K562 (cell line): ENCODE measurements around the gene GFAP. TPM values are rescaled to one million over a fixed set of nuclear protein-coding genes. Genes with fewer than 3 reads are reported as not detected.

Source experiments
- CBFA2T2 ChIP-seq: fragments of 450-650 bp; conservative IDR thresholded peaks from 2 replicates; pipeline ENCODE4 v1.6.1; 2017; ENCODE audit warnings: mild to moderate bottlenecking
- E2F3 ChIP-seq: fragments of 250-450 bp; sonication (Bioruptor Pico); IDR thresholded peaks from 2 replicates; pipeline ENCODE4 v1.4.0; 2020; ENCODE audit warnings: mild to moderate bottlenecking
- ELF1 ChIP-seq: fragments of 200-800 bp; sonication (Bioruptor generic); IDR thresholded peaks from 2 replicates; pipeline ENCODE4 v1.6.1; 2016; ENCODE audit warnings: missing genetic modification characterization, missing compliant biosample characterization
- GABPA ChIP-seq: fragments of 200-800 bp; sonication (Bioruptor generic); conservative IDR thresholded peaks from 2 replicates; pipeline ENCODE4 v1.6.1; 2016; ENCODE audit warnings: low read depth, missing genetic modification characterization, missing compliant biosample characterization
- GATAD2B ChIP-seq: fragments of 450-650 bp; IDR thresholded peaks from 2 replicates; pipeline ENCODE4 v1.6.1; 2017; ENCODE audit warnings: mild to moderate bottlenecking, borderline replicate concordance
- JUNB ChIP-seq: fragments of 450-650 bp; formaldehyde crosslinking; conservative IDR thresholded peaks from 2 replicates; pipeline ENCODE4 v1.4.0; 2020; ENCODE audit warnings: mild to moderate bottlenecking
- NEUROD1 ChIP-seq: fragments of 150-350 bp; IDR thresholded peaks from 2 replicates; pipeline ENCODE4 v1.6.1; 2014; ENCODE audit warnings: borderline replicate concordance, low read length, low read depth; ENCODE audit not compliant: partially characterized antibody
- PHF8 ChIP-seq: fragments of 200-600 bp; sonication (generic); IDR thresholded peaks from 2 replicates; pipeline ENCODE4 v1.6.1; 2012; ENCODE audit warnings: mixed run types, mild to moderate bottlenecking, inconsistent platforms, low read length, moderate library complexity, borderline replicate concordance
- RAD51 ChIP-seq: fragments of 450-650 bp; IDR thresholded peaks from 2 replicates; pipeline ENCODE4 v1.7.1; 2016; ENCODE audit warnings: low read depth, mild to moderate bottlenecking, borderline replicate concordance
- RBFOX2 ChIP-seq: fragments of 200-400 bp; formaldehyde crosslinking; IDR thresholded peaks from 2 replicates; pipeline ENCODE4 v1.6.1; 2017; ENCODE audit warnings: low read depth, mild to moderate bottlenecking, low read length, moderate library complexity
- TAF1 ChIP-seq: IDR thresholded peaks from 2 replicates; pipeline ENCODE4 v1.6.1; 2011; ENCODE audit warnings: mild to moderate bottlenecking, low read length, moderate library complexity; ENCODE audit not compliant: insufficient read depth, control insufficient read depth, severe bottlenecking; ENCODE audit errors: extremely low read depth
- TRIM24 ChIP-seq, 2 experiments: fragments of 450-650 bp; IDR thresholded peaks; 2 replicates each; pipeline ENCODE4 v1.6.1; 2016
- XRCC5 ChIP-seq: fragments of 200-400 bp; formaldehyde crosslinking; IDR thresholded peaks from 2 replicates; pipeline ENCODE4 v1.6.1; 2017; ENCODE audit warnings: low read depth, mild to moderate bottlenecking, low read length
- ZFP36 ChIP-seq: fragments of 150-350 bp; IDR thresholded peaks from 2 replicates; pipeline ENCODE4 v1.6.1; 2018; ENCODE audit warnings: low read length, low read depth; ENCODE audit not compliant: partially characterized antibody
- polyA plus RNA-seq, 8 experiments: library from polyadenylated mRNA; depleted of rRNA in 4 of 8; stranded (reverse) in 5 of 8; unstranded in 3 of 8; fragments of >200 nt; fragmentation: Nextera tagmentation in 2 of 8; fragmentation: Illumina TruSeq in 1 of 8; extraction: Ambion mirVana in 2 of 8; extraction: Trizol in 1 of 8; gene quantifications; 2 replicates each; pipeline versions ENCODE4 v1.2.1 to v1.2.3, GENCODE V29; 2011 to 2014; ENCODE audit warnings: inconsistent platforms in 1 of 8, missing spikeins in 1 of 8
- total RNA-seq, 7 experiments: library from RNA; depleted of rRNA in 6 of 7; stranded (reverse); fragments of >200 nt in 6 of 7; fragmentation: Illumina TruSeq in 2 of 7; extraction: Trizol in 2 of 7; gene quantifications; 2 replicates each; pipeline versions ENCODE4 v1.2.1 to v1.2.3, GENCODE V29; 2011 to 2021; ENCODE audit warnings: low replicate concordance in 1 of 7
- TF ChIP-seq, protein P1 (sequence below), 2 experiments: fragments of 450-650 bp; IDR thresholded peaks; 2 replicates each; pipeline ENCODE4 v1.6.1; 2016; ENCODE audit warnings: mild to moderate bottlenecking in 2 of 2, borderline replicate concordance in 1 of 2, low read depth in 1 of 2, moderate library complexity in 1 of 2
- TF ChIP-seq, protein P2 (sequence below): fragments of 450-650 bp; formaldehyde crosslinking; conservative IDR thresholded peaks from 2 replicates; pipeline ENCODE4 v1.4.0; 2022; ENCODE audit warnings: mild to moderate bottlenecking, missing genetic modification characterization

Gene GFAP
- total and polyA plus RNA-seq, 9 of the 15 experiments (the other 6 are each of a cell fraction or from before 2014, with no cell fraction given): 0.07 to 1.4 (median 0.60) TPM; not detected in 1

DNA sequence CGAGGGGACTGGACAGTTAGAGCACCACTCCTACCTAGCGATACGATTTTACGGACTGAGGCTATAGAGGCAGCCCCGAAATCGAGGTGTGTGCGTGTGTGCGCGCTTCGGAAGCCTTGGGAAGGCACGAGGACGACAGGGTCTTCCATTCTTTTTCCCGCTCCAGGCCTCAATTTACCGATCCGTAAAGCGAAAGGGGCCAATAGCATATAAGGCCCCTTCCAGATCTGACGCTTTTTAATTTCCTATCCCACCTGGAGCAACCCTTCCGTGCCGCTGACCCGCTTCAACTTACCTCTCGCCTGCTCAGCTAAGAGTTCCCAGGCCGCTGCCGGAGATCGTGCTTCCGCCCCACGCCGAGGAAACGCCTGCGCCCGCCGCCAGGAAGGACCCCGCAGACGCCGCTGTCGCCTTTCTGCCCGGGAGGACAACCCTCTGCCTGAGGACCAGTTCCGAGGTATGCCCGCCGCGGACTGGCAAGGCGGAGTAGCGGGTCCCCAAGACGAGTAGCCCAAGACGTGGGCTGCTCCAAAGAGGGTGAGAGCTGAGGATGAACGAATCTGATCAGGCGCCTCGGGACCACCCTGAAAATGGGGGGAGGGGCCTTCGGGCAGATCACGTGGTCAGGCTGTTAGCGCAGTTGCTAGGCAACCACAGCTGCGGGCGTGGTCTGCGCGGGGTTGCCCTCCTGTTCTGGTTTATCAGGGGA, 16.1 kb downstream of the GFAP start, which contains the start of gene EFTUD2 (continued):
- TF ChIP-seq, protein P1, sequence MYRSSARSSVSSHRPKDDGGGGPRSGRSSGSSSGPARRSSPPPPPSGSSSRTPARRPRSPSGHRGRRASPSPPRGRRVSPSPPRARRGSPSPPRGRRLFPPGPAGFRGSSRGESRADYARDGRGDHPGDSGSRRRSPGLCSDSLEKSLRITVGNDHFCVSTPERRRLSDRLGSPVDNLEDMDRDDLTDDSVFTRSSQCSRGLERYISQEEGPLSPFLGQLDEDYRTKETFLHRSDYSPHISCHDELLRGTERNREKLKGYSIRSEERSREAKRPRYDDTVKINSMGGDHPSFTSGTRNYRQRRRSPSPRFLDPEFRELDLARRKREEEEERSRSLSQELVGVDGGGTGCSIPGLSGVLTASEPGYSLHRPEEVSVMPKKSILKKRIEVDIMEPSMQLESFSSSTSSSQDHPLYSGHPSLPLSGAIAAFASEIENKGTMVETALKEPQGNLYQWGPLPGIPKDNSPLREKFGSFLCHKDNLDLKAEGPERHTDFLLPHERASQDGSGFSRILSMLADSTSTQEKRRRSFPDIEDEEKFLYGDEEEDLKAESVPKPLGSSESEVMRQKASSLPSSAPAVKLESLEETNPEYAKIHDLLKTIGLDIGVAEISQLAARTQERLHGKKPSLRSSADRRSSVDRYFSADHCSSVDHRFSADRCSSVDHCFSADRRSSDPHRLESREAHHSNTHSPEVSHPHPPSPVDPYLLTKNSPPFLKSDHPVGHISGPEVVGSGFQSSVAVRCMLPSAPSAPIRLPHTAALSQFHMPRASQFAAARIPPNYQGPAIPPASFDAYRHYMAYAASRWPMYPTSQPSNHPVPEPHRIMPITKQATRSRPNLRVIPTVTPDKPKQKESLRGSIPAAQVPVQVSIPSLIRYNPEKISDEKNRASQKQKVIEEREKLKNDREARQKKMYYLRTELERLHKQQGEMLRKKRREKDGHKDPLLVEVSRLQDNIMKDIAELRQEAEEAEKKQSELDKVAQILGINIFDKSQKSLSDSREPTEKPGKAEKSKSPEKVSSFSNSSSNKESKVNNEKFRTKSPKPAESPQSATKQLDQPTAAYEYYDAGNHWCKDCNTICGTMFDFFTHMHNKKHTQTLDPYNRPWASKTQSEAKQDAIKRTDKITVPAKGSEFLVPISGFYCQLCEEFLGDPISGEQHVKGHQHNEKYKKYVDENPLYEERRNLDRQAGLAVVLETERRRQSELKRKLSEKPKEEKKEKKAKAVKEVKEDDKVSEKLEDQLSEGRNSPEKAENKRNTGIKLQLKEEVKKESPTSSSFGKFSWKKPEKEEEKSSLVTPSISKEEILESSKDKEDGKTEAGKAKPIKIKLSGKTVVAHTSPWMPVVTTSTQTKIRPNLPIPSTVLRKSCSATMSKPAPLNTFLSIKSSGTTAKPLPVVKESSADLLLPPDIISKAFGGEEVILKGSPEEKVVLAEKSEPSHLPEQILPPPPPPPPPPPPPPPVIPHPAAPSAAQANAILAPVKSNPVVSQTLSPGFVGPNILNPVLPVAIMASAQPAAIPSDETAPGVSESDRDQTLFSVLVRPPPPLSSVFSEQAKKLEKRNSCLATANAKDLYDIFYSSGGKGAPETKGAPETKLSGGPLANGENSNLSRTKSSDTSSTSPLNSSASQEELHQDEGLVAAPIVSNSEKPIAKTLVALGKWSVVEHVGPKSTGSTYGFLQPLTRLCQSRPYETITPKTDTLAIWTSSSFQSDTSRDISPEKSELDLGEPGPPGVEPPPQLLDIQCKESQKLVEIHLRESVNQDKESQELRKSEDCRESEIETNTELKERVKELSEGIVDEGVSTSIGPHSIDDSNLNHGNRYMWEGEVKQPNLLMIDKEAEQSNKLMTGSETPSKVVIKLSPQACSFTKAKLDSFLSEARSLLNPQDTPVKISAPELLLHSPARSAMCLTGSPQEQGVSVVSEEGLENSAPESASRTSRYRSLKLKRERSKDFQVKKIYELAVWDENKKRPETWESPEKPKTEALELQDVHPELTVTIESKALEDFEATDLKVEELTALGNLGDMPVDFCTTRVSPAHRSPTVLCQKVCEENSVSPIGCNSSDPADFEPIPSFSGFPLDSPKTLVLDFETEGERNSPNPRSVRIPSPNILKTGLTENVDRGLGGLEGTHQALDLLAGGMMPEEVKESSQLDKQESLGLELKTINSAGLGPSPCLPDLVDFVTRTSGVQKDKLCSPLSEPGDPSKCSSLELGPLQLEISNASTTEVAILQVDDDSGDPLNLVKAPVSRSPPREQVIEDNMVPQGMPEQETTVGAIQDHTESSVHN (IDR thresholded peaks at IDR 0.05; ENCODE audit: borderline replicate concordance in 1 of 2, low read depth in 1 of 2): no peak
- TF ChIP-seq ZFP36 (peak; percentile 9), PHF8 (peak; percentile 88), GATAD2B (peak; percentile 76; the same call in 1 of the 2 replicates), NEUROD1 (peak; percentile 77), RBFOX2 (peak; percentile 92), CBFA2T2 (peak; percentile 89), TAF1 (peak; percentile 76), XRCC5 (peak; percentile 85; the same call in 1 of the 2 replicates), JUNB (CRISPR knock-in tag) (no peak), TRIM24 (IDR thresholded peaks at IDR 0.05) (peak in 1 of 2 experiments; percentile 9; a peak in 1 of 4 replicates), RAD51 (peak; percentile 98), GABPA (tag) (peak; percentile 85), ELF1 (tag) (peak; percentile 95), E2F3 (CRISPR knock-in tag) (no peak)
- TF ChIP-seq, protein P2, sequence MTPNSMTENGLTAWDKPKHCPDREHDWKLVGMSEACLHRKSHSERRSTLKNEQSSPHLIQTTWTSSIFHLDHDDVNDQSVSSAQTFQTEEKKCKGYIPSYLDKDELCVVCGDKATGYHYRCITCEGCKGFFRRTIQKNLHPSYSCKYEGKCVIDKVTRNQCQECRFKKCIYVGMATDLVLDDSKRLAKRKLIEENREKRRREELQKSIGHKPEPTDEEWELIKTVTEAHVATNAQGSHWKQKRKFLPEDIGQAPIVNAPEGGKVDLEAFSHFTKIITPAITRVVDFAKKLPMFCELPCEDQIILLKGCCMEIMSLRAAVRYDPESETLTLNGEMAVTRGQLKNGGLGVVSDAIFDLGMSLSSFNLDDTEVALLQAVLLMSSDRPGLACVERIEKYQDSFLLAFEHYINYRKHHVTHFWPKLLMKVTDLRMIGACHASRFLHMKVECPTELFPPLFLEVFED (CRISPR knock-in tag): 0 out of 2 replicates have a peak, but pooled peaks have one; percentile 7
